ENCODE results near the gene ADAMTS2.
"Not testable (repeated sequence)": the region's sequence is repeated elsewhere in the genome, so short reads cannot be mapped to it uniquely, and the experiment has no call there.

ADAMTS2 gene

DNA sequence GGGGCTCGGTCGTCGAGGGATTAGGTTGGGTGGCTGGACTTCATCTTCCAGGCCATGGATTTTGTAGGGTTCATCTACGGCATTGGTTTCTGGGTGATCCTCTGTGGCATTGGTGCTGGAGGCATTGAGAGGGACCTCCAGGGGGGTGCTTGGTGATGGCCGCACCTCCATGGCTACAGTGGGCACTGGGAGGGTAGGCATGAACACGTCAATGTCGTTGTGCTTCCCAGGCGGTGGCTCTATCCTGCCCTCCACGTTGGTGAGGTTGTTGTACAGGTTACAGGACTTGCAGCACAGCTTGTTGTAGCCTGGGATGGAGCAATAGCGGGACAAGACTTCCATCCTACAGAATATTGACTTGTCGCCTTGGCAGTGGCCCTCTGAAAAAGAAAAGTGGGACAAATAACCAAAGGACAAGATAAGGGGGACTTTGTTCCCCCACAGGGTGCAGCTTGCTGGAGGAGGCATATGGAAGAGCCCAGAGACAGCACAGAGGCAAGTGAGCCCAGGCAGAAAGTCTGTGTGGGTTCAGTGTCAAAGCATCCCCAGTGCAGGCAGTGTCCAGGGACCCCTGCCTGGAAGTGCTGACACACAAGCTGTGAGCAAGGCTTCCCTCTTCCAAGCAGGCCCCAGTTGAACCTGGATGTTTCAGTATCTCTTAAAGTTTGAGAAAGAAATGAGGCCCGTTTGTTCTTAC is 231.2 kb downstream of the ADAMTS2 start:
- no peak for TF ChIP-seq ZNF274 (IDR thresholded peaks at IDR 0.05; ENCODE audit: low read depth, low read length)
- H3K4me3 ChIP-seq (ENCODE audit: low read length): no peak overlapping the region

DNA sequence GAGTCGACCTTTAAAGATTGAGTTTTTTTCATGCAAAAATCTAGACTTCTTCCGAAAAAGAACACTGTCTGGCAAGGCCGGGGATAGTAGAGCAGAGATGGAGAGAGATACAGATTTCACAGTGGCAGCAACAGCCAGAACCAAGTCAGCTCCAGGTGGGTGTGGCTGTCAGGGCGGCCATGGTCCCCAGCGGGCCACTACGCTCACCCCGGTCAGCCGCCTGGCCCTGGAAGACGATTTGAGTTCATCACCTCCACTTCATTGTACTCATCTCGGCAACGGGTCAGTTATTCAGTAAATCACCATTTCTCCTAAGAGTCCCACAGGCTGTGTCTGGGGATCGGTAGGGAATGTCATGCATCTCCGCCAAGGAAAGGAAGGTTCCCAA is 232.1 kb downstream of the ADAMTS2 start:
- no peak overlapping the region for H3K4me3 ChIP-seq (ENCODE audit: low read length)
- no peak for TF ChIP-seq ZNF274 (IDR thresholded peaks at IDR 0.05; ENCODE audit: low read depth, low read length)

DNA sequence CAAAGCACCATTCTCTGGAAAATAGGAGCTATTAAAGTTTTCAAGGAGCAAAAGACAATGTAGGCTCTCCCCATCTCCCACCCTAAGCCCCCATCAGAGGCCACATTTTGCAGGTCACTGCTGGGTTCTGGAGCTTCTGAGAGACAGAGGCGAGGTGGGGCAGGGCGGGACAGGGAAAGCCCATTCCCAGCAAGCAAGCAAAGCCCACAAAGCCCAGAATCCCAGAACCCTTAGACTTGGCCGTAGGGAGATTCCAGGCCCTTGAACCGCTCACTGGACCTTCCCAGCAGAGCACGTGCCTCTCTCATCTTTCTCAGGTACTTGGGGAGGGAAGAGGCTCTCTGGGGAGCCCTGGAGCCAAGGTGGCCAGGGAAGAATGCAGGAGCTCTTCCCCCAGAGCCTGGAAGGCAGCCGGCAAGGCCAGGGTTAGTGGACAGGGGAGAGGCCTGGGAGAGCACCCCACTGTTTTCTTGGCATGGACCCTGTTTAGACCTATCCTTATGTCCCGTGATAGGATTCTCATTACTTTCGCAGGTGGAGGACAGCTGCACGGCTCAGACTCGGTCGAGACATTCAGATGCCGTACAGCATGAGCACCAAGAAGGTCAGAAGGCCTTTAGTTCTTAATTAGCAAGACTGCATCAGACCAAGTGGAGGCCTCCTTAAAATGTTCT is 232.7 kb downstream of the ADAMTS2 start:
- no peak for TF ChIP-seq ZNF274 (IDR thresholded peaks at IDR 0.05; ENCODE audit: low read depth, low read length)
- no peak overlapping the region for H3K4me3 ChIP-seq (ENCODE audit: low read length)

DNA sequence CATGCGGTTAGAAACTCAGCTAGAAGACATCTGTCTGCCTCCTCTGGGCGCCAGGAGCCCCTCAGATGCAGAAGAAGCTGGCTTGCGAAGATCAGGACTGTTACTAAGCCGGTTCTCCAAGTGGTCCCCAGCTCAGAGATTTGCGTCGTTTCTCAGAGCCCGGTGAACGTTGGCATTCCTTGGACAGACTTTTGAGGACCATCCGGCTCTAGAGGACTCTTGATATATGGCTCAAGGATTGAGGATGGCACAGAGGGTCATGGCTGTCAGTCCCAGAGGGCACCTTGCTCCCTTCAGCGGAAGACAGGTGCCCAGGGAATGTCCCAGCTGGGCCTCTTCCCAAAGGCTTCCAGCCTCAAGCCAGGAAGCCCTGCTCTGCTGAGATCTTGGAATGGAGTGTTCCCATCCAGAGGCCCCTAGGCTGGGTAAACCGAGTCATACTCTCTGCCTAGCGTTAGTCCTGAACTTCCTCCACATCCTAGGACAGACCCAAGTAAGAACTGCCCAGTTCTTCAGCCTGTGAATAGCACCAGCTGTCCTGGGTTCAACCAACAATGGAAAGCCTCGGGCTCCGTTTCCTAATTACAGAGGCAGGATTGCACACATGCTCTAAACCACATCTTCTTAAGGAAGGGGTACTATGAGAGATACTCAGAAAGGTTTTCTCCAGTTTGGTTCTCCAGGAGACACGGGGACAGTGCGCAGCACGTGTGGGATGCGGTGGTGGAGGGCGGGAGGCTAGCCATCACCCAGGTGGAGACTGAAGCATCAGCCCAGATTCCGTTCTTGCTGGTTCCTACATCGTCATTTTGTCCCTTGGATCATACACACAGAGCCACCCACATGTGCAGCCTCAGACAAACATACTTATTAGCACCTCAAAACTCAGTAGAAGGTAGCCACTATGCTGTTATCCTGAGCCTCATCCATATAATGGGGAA is 233.7 kb downstream of the ADAMTS2 start:
- TF ChIP-seq ZNF274 (IDR thresholded peaks at IDR 0.05; ENCODE audit: low read depth, low read length): no peak
- H3K4me3 ChIP-seq (ENCODE audit: low read length): no peak overlapping the region

DNA sequence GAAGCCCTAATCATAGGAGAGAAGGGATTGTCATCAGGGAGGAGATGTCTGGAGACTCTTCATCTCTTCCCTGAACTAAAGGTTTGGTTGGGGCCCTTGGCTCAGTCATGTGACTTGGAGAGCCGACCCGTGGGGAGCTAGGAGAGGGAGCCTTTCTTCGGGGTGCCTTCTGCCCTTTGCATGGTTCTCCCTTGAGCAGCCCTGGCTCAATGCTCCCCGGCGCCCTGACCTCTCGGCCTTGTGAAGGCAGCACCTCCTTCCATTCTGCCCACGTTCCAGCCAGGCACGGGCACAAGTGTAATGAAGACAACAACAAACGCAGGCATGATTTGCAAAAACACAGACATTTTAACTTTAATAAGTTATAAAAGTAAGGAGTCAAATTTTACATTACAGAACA is 234.7 kb downstream of the ADAMTS2 start:
- H3K4me3 ChIP-seq (ENCODE audit: low read length): no peak overlapping the region
- no peak for TF ChIP-seq ZNF274 (IDR thresholded peaks at IDR 0.05; ENCODE audit: low read depth, low read length)

DNA sequence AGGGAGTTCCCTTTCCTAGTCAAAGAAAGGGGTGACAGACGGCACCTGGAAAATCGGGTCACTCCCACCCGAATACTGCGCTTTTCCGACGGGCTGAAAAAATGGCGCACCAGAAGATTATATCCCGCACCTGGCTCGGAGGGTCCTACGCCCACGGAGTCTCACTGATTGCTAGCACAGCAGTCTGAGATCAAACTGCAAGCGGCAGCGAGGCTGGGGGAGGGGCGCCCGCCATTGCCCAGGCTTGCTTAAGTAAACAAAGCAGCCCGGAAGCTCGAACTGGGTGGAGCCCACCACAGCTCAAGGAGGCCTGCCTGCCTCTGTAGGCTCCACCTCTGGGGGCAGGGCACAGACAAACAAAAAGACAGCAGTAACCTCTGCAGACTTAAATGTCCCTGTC is 244.0 kb downstream of the ADAMTS2 start:
- H3K4me3 ChIP-seq (ENCODE audit: low read length): not testable (repeated sequence)

DNA sequence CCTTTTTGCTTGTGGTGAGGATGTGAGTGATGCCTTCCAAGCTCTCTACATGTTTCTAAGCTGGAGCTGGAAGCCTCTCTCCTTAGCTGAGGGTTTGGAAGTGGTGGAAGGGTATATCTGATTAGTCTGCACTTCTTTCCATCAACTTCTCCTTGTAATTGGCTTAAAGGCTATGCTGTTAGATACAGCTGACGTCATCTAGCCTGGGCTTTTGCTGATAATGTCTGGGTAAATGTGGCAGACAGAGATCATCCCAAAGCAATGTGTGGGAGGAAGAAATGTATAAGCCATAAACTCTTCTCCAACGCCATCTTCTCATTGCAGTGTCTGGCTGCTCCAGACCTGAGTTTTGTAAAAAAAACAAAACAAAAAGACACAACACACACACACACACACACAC is 255.8 kb downstream of the ADAMTS2 start:
- TF ChIP-seq ZNF274 (IDR thresholded peaks at IDR 0.05; ENCODE audit: low read depth, low read length): no peak
- no peak overlapping the region for H3K4me3 ChIP-seq (ENCODE audit: low read length)

DNA sequence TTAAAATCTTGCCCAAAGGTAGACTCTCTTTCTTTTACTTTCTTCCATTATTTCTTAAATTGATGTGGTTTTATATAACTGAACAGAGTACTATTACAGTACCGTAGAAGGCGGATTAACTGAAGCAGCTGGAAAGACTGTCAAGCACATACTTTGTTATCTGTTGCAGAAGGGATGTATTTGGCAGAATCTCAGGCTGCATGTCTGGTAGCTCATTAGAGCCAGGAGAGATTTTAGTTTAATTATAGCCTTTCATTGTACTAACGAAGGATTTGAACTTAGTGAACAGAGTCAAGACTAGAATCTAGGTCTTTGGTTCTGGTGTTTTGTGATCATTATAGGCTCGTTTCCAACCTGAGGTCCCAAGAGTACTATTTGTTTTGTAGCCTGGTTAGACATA is 264.5 kb downstream of the ADAMTS2 start:
- TF ChIP-seq ZNF274 (IDR thresholded peaks at IDR 0.05; ENCODE audit: low read depth, low read length): no peak
- no peak overlapping the region for H3K4me3 ChIP-seq (ENCODE audit: low read length)

DNA sequence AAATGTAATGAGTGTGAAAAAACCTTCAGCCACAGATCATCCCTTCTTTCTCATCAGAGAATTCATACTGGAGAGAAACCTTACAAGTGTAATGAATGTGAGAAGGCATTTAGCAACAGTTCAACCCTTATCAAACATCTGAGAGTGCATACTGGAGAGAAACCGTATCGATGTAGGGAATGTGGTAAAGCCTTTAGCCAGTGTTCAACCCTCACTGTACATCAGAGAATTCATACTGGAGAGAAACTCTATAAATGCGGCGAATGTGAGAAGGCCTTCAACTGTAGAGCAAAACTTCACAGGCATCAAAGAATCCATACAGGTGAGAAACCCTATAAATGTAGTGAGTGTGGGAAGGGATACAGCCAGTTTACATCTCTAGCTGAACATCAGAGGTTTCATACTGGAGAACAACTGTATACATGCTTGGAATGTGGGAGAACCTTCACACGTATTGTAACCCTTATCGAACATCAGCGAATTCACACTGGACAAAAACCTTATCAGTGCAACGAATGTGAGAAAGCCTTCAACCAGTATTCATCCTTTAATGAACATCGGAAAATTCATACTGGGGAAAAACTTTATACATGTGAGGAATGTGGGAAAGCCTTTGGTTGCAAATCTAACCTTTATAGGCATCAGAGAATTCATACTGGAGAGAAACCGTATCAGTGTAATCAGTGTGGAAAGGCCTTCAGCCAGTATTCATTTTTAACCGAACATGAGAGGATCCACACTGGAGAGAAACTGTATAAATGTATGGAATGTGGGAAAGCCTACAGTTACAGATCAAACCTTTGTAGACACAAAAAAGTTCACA is 265.9 kb downstream of the ADAMTS2 start:
- peak; percentile 96 for TF ChIP-seq ZNF274 (IDR thresholded peaks at IDR 0.05; ENCODE audit: low read depth, low read length)
- no peak overlapping the region for H3K4me3 ChIP-seq (ENCODE audit: low read length)

DNA sequence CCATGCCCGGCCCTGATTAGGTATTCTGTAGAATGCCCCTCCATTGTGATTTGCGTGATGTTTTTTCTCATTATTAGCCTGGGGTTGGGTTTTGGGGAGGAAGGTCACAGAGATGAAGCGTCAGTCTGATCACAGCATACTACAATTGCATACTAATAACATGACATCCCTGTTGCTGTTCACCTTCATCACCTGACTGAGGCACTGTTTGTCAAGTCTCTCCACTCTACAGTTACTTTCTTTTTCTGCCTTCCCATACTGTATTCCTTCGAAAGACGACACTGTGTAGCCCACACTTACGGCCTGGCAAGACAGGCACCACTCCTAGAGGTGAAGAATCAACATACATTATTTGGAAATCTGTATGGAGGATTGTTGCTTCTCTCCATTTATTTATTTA is 279.6 kb downstream of the ADAMTS2 start:
- no peak for TF ChIP-seq ZNF274 (IDR thresholded peaks at IDR 0.05; ENCODE audit: low read depth, low read length)

DNA sequence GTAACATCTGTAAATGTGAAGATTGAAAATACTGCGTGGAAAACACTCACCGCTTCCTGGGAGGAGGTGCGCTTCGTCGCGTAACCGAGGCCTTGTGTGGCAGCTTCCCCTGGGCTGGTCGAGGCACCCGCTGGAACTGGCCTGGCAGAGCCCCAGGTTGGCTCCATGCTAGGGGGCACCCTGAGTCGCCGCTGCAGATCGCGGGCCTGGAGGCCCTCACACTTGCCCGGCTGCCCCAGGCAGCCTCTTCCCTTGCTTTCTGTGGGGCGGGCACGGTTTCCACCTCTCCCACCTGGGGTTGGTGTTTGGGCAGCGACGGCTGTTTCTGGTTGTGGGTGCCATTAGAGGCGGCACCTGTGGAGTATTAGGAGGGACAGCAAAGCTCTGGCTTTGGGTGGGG is 284.2 kb downstream of the ADAMTS2 start:
- TF ChIP-seq ZNF274 (IDR thresholded peaks at IDR 0.05; ENCODE audit: low read depth, low read length): no peak
- peak overlapping the region; percentile 69; the same call in 1 of the 2 replicates for H3K4me3 ChIP-seq (ENCODE audit: low read length)

More for the DNA sequence above, 279.6 kb downstream of the ADAMTS2 start:
- no peak overlapping the region for H3K4me3 ChIP-seq (ENCODE audit: low read length)

Measured in GM08714 (cell line).